Activated effector memory CD4-positive, alpha-beta T cell treated with anti-CD3 and anti-CD28 coated beads, Interleukin-2, amount 50 U/mL, for 16 hours (primary cell): ENCODE data around the gene PTPRN.
"Not testable (repeated sequence)": the region's sequence is repeated elsewhere in the genome, so short reads cannot be mapped to it uniquely, and the experiment has no call there.

Source experiments
- DNase-seq: peaks from one replicate; pipeline ENCODE4 v3.0.0-alpha.2; 2020

Gene PTPRN

GRCh38 chr2:219309278-219309677 lies at the start of gene PTPRN:
PTPRN (minus strand) TSS chr2:219309401; CDS start chr2:219309332, 69 bp downstream.
- no peak for DNase-seq

DNA sequence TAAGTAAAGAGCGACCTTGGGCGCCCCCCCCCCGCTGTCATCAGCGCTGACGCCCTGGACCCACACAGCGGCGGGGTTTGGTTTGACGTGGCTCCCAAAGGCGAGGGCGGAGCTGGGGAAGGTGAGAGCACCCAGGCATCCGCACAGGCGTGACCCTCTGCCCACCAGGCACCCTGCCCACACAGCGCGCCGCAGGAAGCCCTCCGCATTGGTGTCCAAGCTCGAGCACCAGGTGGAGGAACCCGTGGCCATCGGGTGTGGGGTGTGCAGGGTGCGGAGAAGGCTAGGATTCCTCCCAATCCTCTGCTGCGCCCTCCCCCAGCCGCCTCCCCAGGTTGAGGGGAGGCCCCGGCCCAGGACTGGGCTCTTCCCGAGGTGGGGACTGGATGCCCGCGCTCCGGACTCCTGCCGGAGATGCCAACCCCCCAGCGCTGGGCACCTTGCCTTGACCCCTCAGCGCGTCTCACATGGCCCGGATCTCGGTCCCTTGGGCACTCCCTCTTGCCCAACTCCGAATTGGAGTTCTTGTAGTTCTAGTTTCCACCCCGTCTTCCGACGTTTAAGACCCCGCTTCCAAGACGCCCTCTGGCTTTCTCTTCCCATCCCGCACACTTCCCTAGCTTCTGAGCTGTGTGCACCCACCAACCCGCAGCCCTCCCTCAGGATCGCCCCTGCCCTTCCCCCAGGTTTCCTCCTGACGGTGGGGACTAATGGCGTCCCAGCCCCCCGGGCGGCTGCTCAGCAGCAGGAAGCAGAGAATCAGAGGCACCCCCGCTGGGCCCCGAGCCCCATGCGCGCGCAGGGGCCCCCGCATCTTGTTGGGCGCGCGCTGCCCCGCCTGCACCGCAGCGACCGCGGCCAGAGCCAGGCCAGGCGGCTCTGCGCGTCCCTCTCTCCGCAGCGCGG lies 49.2 kb upstream of the PTPRN start:
- DNase-seq = no peak

- no peak for DNase-seq
Measured at GRCh38 chr2:219356834-219357233, 47.6 kb upstream of the PTPRN start.

DNA sequence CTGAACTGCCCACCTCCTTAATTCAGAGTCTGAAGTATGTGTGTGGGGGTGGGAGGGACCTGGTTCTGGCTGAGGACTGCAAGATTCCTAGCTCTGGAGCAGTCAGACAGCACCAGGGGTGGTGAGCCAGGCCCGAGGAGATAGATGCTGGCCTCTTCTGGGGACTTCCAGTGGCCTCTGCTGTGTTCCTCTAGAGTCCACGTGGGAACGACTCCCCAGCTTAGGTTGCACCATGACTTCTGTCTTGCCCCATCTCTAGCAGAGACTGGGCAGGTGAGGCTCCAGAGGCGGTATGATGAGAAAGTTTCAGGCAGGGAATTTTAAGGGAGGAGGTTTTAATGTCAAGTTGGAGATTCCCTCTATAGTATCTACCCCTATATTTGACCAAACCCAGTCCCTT lies 45.4 kb upstream of the PTPRN start:
- no peak for DNase-seq

DNA sequence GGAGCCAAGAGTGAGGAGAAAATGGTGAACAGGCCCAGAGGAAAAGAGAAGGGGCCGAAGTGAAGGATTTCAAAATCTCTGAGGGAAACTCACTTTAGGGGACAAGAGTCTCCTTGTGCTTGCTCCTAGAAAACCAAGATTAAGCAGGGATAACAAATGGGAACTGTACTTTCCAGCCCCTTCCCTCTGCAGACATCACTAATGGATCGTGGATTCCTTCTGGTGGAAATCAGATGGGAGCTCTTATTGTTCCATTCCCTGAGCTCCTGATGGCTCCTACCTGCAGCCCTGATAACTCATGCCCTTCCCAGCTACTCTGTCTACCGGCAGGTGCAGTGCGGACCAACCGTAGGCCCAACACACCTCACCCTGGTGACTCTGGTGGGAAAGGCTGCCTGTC lies 43.9 kb upstream of the PTPRN start:
- no peak for DNase-seq

- peak; percentile 86 for DNase-seq
Measured at GRCh38 chr2:219352448-219353023, 43.3 kb upstream of the PTPRN start.

DNA sequence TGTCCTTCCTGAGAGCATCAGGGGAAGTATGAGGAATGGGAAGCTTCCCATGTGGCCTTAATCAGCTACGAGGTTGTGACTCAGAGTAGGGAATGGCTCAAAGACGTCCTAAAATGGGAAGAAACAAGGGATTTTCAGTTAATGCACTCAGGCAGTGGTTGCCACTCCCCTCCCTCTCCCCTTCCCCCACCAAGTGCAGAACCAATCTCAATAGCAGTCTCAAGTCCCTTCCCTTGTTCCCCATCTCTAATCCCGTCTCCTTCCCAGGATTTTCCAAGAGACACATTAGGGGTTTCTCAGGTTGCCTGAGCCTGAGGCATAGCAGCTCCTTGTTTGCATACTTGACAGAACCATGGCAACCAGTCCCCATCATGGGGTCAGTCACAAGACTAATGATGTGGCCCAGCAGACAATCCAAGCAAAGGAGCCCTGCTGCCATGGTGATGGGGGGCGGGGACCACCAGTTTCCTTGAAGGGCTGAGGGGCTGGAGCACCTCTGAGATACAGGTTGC lies 41.6 kb upstream of the PTPRN start:
- DNase-seq = no peak

DNA sequence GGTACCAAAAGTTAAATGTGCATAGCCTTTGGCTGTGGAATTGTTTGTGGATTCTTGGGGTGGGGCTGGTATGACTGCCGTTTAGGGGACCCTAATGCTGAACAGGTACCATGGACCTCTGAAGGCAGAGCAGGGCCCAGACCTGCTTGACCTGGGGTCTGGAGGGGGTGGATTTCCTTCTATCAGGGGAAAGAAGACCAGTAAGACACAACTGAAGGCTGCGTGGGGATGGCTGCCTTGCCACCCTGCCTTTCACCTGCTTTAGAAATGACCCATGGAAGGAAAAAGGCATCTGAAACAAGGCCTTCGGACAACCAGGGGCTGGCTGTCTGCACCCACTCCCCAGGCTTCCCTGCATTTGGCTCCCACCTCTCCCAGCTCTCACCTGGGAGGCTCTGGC lies 41.0 kb upstream of the PTPRN start:
- no peak for DNase-seq

DNA sequence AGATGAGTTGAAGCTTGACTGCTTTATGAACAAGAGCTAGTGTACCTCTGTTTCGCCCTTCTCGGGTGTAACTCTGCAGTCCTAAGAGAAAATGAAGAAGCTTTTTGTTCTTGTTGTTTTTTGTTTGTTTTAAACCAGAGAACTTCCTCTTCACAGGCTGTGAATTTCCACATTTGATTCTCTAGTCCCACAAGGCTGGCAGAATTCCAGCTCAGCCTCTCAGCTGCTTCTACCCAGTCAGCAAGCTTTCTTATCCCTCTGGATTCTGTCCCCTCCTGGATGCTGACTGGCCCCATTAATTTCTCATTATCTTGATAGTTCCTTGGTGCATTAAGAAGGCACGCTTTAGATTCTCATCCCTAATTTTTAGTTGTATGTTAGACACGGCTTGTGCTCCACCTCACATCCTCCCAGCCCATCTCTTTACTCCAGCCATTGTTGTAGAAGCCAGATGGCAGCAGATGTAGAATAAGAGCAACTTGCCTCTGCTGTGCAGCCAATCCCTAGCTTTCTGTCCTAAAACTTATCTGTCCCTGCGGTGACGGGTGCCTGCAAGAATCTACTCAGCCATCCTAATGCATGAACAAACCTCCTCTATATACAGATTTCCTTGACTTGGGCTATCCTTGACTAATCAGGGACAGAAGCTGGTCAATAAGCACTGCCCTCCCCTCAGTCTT lies 35.7 kb upstream of the PTPRN start:
- no peak for DNase-seq

- DNase-seq = no peak
Measured at GRCh38 chr2:219335373-219335786, 26.2 kb upstream of the PTPRN start.

- DNase-seq = no peak
Measured at GRCh38 chr2:219334076-219334475, 24.9 kb upstream of the PTPRN start.

DNA sequence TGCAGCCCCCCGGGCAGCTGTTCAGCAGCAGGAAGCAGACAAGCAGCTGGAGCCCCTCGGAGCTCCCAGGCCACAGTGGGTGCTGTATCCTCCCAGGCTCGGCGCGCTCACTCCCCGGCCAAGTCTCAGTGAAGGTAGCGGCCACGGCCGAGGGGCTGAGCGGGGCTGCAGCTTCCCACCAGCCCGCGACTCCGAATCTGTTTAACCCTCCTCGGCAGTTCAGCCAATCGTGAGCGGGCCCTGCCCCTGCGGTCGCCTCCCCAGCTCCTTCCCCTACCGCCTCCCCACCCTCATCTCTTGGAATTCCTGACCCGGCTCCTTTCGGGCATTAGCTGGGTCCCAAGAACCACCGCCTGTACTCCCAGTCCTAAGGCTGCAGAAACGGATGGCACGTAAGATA lies 23.3 kb upstream of the PTPRN start, which contains the start of gene RESP18:
TSS of gene RESP18 (minus strand) at position 203 of the 400 bp plus-strand sequence.
- no peak for DNase-seq

- no peak for DNase-seq
Measured at GRCh38 chr2:219331560-219332213, 22.5 kb upstream of the PTPRN start.

DNA sequence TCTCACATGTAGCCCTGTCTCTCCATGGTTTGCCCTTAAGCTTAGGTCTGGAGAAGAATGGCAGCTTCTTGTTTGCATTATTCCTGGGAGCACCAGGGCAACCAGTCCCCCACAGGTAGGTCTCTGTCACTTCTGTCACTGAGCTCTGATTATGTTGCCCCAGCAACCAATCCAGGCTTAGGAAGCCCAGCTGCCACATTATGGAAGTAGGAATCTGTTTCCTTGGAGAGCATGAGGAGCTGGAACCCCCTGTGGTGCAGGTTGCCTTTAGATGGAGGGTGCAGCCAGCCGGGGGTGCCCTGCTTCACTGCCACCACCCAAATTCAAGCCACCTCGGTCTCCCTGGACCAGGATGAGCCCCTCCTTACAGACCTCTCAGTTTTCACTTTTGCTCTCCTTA lies 18.5 kb upstream of the PTPRN start:
- no peak for DNase-seq

- DNase-seq = no peak
Measured at GRCh38 chr2:219325657-219326315, 16.6 kb upstream of the PTPRN start.

DNA sequence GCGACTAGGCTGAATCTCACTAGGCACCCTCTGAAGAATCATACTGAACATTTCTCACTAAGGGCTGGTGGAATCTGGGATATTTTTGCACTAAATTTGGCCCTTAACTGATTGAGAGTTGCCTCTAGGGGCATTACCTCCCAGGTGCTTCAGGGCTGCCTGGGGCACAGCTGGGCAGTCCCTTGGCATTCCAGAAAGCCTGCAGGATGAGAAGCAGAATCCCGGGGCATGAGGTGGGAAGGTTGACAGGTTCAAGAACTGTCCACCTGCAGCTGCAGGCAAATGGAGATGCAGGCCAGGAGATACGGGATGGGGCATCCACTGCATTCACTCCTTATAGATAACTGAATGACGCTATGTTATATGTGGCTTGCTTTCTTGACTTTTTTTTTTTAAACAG lies 15.9 kb upstream of the PTPRN start:
- DNase-seq = no peak

DNA sequence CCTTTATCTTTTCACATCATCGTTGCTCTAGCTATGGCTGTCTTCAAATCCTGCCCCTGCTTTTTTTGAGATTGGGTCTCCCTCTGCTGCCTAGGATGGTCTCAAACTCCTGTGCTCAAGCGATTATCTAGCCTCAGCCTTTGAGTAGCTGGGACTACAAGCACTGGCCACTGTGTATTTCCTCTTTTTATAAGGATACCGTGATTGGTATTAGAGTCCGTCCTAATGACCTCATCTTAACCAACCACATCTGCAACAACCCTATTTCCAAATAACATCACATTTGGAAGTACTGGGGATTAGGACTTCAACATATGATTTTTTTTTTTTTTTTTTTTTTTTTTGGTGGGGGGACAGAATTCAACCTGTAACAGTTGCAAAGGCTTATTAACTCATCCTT lies 14.2 kb upstream of the PTPRN start:
- no peak for DNase-seq

- DNase-seq = no peak
Measured at GRCh38 chr2:219314804-219315468, 5.7 kb upstream of the PTPRN start.

- not testable (repeated sequence) for DNase-seq
Measured at GRCh38 chr2:219312683-219313263, 3.6 kb upstream of the PTPRN start.

GRCh38 chr2:219308142-219309101 lies 779 bp downstream of the PTPRN start:
- peak; percentile 85 for DNase-seq
